Measurements from ENCODE around the gene SRRM3.

DNA sequence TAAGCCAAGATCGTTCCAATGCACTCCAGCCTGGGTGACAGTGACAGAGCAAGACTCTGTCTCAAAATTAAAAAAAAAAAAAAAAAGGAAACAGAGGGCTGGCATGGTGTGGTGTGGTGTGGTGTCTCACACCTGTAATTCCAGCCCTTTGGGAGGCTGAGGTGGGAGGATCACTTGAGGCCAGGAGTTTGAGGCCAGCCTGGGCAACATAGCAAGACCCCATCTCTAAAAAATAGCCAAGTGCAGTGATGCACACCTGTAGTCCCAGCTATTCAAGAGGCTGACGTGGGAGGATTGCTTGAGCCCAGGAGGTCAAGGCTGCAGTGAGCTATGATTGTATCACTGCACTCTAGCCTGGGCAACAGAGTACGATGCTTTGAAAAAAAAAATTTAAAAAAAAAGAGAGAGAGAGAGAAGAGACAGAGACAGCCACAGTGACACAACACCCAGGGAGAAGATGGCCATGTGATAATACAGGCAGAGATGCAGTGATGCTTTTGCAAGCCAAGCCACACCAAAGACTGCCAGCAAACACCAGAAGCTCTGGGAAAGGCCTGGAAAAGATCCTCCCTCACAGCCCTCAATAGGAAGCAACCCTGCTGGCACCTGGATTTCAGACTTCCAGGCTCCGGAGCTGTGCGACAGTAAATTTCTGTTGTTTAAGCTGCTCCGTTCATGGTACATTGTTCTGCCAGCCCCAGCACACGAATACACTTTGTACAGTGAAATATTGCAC lies 19.3 kb upstream of the SRRM3 start:
- TF ChIP-seq, protein P1, sequence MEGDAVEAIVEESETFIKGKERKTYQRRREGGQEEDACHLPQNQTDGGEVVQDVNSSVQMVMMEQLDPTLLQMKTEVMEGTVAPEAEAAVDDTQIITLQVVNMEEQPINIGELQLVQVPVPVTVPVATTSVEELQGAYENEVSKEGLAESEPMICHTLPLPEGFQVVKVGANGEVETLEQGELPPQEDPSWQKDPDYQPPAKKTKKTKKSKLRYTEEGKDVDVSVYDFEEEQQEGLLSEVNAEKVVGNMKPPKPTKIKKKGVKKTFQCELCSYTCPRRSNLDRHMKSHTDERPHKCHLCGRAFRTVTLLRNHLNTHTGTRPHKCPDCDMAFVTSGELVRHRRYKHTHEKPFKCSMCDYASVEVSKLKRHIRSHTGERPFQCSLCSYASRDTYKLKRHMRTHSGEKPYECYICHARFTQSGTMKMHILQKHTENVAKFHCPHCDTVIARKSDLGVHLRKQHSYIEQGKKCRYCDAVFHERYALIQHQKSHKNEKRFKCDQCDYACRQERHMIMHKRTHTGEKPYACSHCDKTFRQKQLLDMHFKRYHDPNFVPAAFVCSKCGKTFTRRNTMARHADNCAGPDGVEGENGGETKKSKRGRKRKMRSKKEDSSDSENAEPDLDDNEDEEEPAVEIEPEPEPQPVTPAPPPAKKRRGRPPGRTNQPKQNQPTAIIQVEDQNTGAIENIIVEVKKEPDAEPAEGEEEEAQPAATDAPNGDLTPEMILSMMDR (IDR thresholded peaks at IDR 0.05; ENCODE audit: insufficient read depth, low read depth, low read length), result no peak
- no peak for TF ChIP-seq EZH2 (IDR thresholded peaks at IDR 0.05; ENCODE audit: insufficient read depth, low read length)
